HG03196 (cell line): ENCODE results near the gene PAPLN.

ENCODE experiments used
- ATAC-seq: cut with Tn5 transposase; IDR thresholded peaks from one replicate; pipeline ENCODE4 v1.9.1; 2021; ENCODE audit not compliant: unreplicated experiment

PAPLN gene

GRCh38 chr14:73231981-73232851 lies 5.1 kb upstream of the PAPLN start:
- ATAC-seq: no peak

GRCh38 chr14:73232984-73233383 lies 4.3 kb upstream of the PAPLN start:
- no peak for ATAC-seq

- no peak for ATAC-seq
Measured at GRCh38 chr14:73233564-73233963, 3.7 kb upstream of the PAPLN start.

- no peak for ATAC-seq
Measured at GRCh38 chr14:73234029-73234428, 3.3 kb upstream of the PAPLN start.

- no peak for ATAC-seq
Measured at GRCh38 chr14:73234586-73235394, 2.5 kb upstream of the PAPLN start.

GRCh38 chr14:73235531-73236155 lies 1.7 kb upstream of the PAPLN start:
- ATAC-seq: no peak

- ATAC-seq: no peak
Measured at GRCh38 chr14:73236157-73236556, 1.1 kb upstream of the PAPLN start.

GRCh38 chr14:73236752-73237218 lies 521 bp upstream of the PAPLN start:
- ATAC-seq: no peak

- no peak for ATAC-seq
Measured at GRCh38 chr14:73237786-73238423, 599 bp downstream of the PAPLN start.

- no peak for ATAC-seq
Measured at GRCh38 chr14:73238424-73238852, 1.1 kb downstream of the PAPLN start.

- ATAC-seq: no peak
Measured at GRCh38 chr14:73238941-73239340, 1.6 kb downstream of the PAPLN start.

GRCh38 chr14:73239393-73240241 lies 2.3 kb downstream of the PAPLN start:
- ATAC-seq: no peak

- no peak for ATAC-seq
Measured at GRCh38 chr14:73240816-73241480, 3.6 kb downstream of the PAPLN start.

- no peak for ATAC-seq
Measured at GRCh38 chr14:73241481-73242165, 4.3 kb downstream of the PAPLN start.

GRCh38 chr14:73242357-73242901 lies 5.1 kb downstream of the PAPLN start:
- ATAC-seq: no peak

- ATAC-seq: no peak
Measured at GRCh38 chr14:73243341-73243740, 6.0 kb downstream of the PAPLN start.

- no peak for ATAC-seq
Measured at GRCh38 chr14:73243748-73244147, 6.4 kb downstream of the PAPLN start.

- no peak for ATAC-seq
Measured at GRCh38 chr14:73244541-73245290, 7.4 kb downstream of the PAPLN start.
